HepG2 (cell line): ENCODE data around the gene PPP4C. TPM values are rescaled to one million over a fixed set of nuclear protein-coding genes. Genes with fewer than 3 reads are reported as not detected.

Source experiments
- ATF2 ChIP-seq: sonication (generic); formaldehyde crosslinking; IDR thresholded peaks from 2 replicates; pipeline ENCODE4 v1.4.0; 2020; ENCODE audit warnings: missing genetic modification reagents
- CBFB ChIP-seq: sonication (generic); formaldehyde crosslinking; IDR thresholded peaks from 2 replicates; pipeline ENCODE4 v1.4.0; 2020; ENCODE audit warnings: missing genetic modification reagents
- FOXK2 ChIP-seq: fragments of 450-650 bp; IDR thresholded peaks from 2 replicates; pipeline ENCODE4 v1.6.1; 2016
- FOXP4 ChIP-seq: sonication (generic); formaldehyde crosslinking; IDR thresholded peaks from 2 replicates; pipeline ENCODE4 v1.4.0; 2020; ENCODE audit warnings: missing genetic modification reagents
- GATAD1 ChIP-seq: IDR thresholded peaks from 2 replicates; pipeline ENCODE4 v1.6.1; 2016; ENCODE audit warnings: missing genetic modification reagents, missing compliant biosample characterization
- HDAC1 ChIP-seq: sonication (generic); formaldehyde crosslinking; IDR thresholded peaks from 2 replicates; pipeline ENCODE4 v1.5.1; 2020; ENCODE audit warnings: mild to moderate bottlenecking, missing genetic modification reagents
- MYNN ChIP-seq: sonication (generic); formaldehyde crosslinking; IDR thresholded peaks from 2 replicates; pipeline ENCODE4 v1.4.0; 2020; ENCODE audit warnings: mild to moderate bottlenecking, low read depth, missing genetic modification reagents
- RXRB ChIP-seq: IDR thresholded peaks from 2 replicates; pipeline ENCODE4 v1.6.1; 2016; ENCODE audit warnings: borderline replicate concordance, missing genetic modification reagents, missing compliant biosample characterization
- SAP130 ChIP-seq: IDR thresholded peaks from 2 replicates; pipeline ENCODE4 v1.6.1; 2016; ENCODE audit warnings: low read depth
- SIN3B ChIP-seq: fragments of 150-350 bp; IDR thresholded peaks from 2 replicates; pipeline ENCODE4 v1.6.1; 2014; ENCODE audit warnings: low read length
- SNRNP70 ChIP-seq: fragments of 200-400 bp; formaldehyde crosslinking; IDR thresholded peaks from 2 replicates; pipeline ENCODE4 v1.6.1; 2017; ENCODE audit warnings: mild to moderate bottlenecking, low read depth, low read length, moderate library complexity
- SP1 ChIP-seq, 2 experiments: fragments of 450-650 bp in 1 of 2; sonication (generic) in 1 of 2; formaldehyde crosslinking in 1 of 2; IDR thresholded peaks; 2 replicates each; pipeline versions ENCODE4 v1.4.0 to v1.6.1; 2016 to 2020; ENCODE audit warnings: missing genetic modification reagents in 1 of 2
- TRAFD1 ChIP-seq: sonication (generic); formaldehyde crosslinking; IDR thresholded peaks from 2 replicates; pipeline ENCODE4 v1.5.1; 2020; ENCODE audit warnings: missing genetic modification reagents, mild to moderate bottlenecking, borderline replicate concordance
- ZBTB14 ChIP-seq: sonication (generic); formaldehyde crosslinking; IDR thresholded peaks from 2 replicates; pipeline ENCODE4 v1.4.0; 2020; ENCODE audit warnings: missing genetic modification reagents
- ZBTB37 ChIP-seq: sonication (generic); formaldehyde crosslinking; IDR thresholded peaks from 2 replicates; pipeline ENCODE4 v1.4.0; 2020; ENCODE audit warnings: mild to moderate bottlenecking, missing genetic modification reagents
- ZFAT ChIP-seq: sonication (generic); formaldehyde crosslinking; conservative IDR thresholded peaks from 2 replicates; pipeline ENCODE4 v1.8.1; 2023; ENCODE audit warnings: missing genetic modification reagents, inconsistent platforms
- ZFX ChIP-seq: sonication (generic); formaldehyde crosslinking; IDR thresholded peaks from 2 replicates; pipeline ENCODE4 v1.4.0; 2020; ENCODE audit warnings: mild to moderate bottlenecking, low read depth, missing genetic modification reagents, moderate library complexity
- ZNF121 ChIP-seq: sonication (generic); formaldehyde crosslinking; IDR thresholded peaks from 2 replicates; pipeline ENCODE4 v1.5.0; 2020; ENCODE audit warnings: mild to moderate bottlenecking, missing genetic modification reagents
- ZNF256 ChIP-seq: sonication (generic); formaldehyde crosslinking; conservative IDR thresholded peaks from 2 replicates; pipeline ENCODE4 v1.4.0; 2020; ENCODE audit warnings: missing genetic modification reagents
- polyA plus RNA-seq, 8 experiments: library from polyadenylated mRNA; depleted of rRNA in 3 of 8; stranded (reverse) in 7 of 8; unstranded in 1 of 8; fragments of >200 nt; fragmentation: Illumina TruSeq in 4 of 8; extraction: Trizol in 4 of 8; gene quantifications; 2 replicates each; pipeline versions ENCODE4 v1.2.1 to v1.2.3, GENCODE V29; 2011 to 2016; ENCODE audit warnings: low read depth in 4 of 8, missing spikeins in 1 of 8, mixed read lengths in 1 of 8; ENCODE audit not compliant: insufficient read depth in 1 of 8
- total RNA-seq, 5 experiments: library from RNA; depleted of rRNA; stranded (reverse); fragments of >200 nt; fragmentation: Illumina TruSeq; extraction: Trizol; gene quantifications; 2 replicates each; pipeline ENCODE4 v1.2.3, GENCODE V29; 2016; ENCODE audit warnings: low read depth in 1 of 5
- TF ChIP-seq, protein P1 (sequence below): sonication (generic); formaldehyde crosslinking; IDR thresholded peaks from 2 replicates; pipeline ENCODE4 v1.4.0; 2020; ENCODE audit warnings: low read depth, mild to moderate bottlenecking, missing genetic modification reagents

Gene PPP4C
- total and polyA plus RNA-seq, 2 of the 13 experiments (the other 11 are each of a cell fraction or from before 2014, with no cell fraction given) = 176 to 220 TPM

GRCh38 chr16:30112197-30113030 is 36.6 kb downstream of the PPP4C start (continued):
- TF ChIP-seq SNRNP70 (no peak), MYNN (CRISPR knock-in tag) (no peak), FOXP4 (peak; percentile 47; the same call in 1 of the 2 replicates), ZNF256 (CRISPR knock-in tag) (no peak), CBFB (peak; percentile 16; the same call in 1 of the 2 replicates), HDAC1 (CRISPR knock-in tag) (peak; percentile 79), SAP130 (peak; percentile 61), TRAFD1 (CRISPR knock-in tag) (no peak), RXRB (CRISPR knock-in tag) (peak; percentile 67), ZFAT (CRISPR knock-in tag) (no peak), ZBTB14 (no peak), ATF2 (no peak), SP1 (IDR thresholded peaks at IDR 0.05) (no peak), SP1 (CRISPR knock-in tag; IDR thresholded peaks at IDR 0.05) (peak; percentile 40), ZFX (CRISPR knock-in tag) (peak; percentile 96), SIN3B (no peak), ZNF121 (CRISPR knock-in tag) (peak; percentile 77; the same call in 1 of the 2 replicates), FOXK2 (no peak), ZBTB37 (no peak), GATAD1 (CRISPR knock-in tag) (peak; percentile 48)
- TF ChIP-seq, protein P1, sequence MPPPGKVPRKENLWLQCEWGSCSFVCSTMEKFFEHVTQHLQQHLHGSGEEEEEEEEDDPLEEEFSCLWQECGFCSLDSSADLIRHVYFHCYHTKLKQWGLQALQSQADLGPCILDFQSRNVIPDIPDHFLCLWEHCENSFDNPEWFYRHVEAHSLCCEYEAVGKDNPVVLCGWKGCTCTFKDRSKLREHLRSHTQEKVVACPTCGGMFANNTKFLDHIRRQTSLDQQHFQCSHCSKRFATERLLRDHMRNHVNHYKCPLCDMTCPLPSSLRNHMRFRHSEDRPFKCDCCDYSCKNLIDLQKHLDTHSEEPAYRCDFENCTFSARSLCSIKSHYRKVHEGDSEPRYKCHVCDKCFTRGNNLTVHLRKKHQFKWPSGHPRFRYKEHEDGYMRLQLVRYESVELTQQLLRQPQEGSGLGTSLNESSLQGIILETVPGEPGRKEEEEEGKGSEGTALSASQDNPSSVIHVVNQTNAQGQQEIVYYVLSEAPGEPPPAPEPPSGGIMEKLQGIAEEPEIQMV (CRISPR knock-in tag) = no peak
